Spleen (tissue), 11 donors: ENCODE measurements around the gene GNAO1. TPM values are rescaled to one million over a fixed set of nuclear protein-coding genes. Genes with fewer than 3 reads are reported as not detected.

Experiments used
- DNase-seq: peaks from one replicate; pipeline ENCODE4 v3.0.0-alpha.2; 2020
- H3K27ac ChIP-seq, 8 donors: fragments of 200-600 bp; sonication (generic) in 7 of 8; 1 replicate in 4 of 8; 2 replicates in 4 of 8; pipeline versions ENCODE4 v1.5.0 to v1.8.0; 2016 to 2021; ENCODE audit warnings: inconsistent platforms in 4 of 8, mild to moderate bottlenecking in 4 of 8, moderate library complexity in 1 of 8
- H3K27me3 ChIP-seq, 7 donors: fragments of 200-600 bp; sonication (generic) in 6 of 7; replicated peaks in 1 of 7; 1 replicate in 4 of 7; 2 replicates in 3 of 7; pipeline versions ENCODE4 v1.5.0 to v1.8.0; 2016 to 2021; ENCODE audit warnings: inconsistent platforms in 3 of 7, mild to moderate bottlenecking in 1 of 7
- H3K36me3 ChIP-seq, 6 donors: fragments of 200-600 bp; sonication (generic) in 5 of 6; 1 replicate in 4 of 6; 2 replicates in 2 of 6; pipeline versions ENCODE4 v1.5.0 to v1.8.0; 2016 to 2021; ENCODE audit warnings: inconsistent platforms in 2 of 6
- H3K4me1 ChIP-seq, 6 donors: fragments of 200-600 bp; sonication (generic) in 5 of 6; 1 replicate in 3 of 6; 2 replicates in 3 of 6; pipeline versions ENCODE4 v1.5.0 to v1.8.0; 2016 to 2021; ENCODE audit warnings: inconsistent platforms in 3 of 6
- H3K4me3 ChIP-seq, 8 donors: fragments of 200-600 bp; sonication (generic) in 7 of 8; 1 replicate in 4 of 8; 2 replicates in 4 of 8; pipeline versions ENCODE4 v1.5.0 to v1.8.0; 2016 to 2021; ENCODE audit warnings: inconsistent platforms in 4 of 8, mild to moderate bottlenecking in 4 of 8, moderate library complexity in 2 of 8
- H3K9me3 ChIP-seq, 8 donors: fragments of 200-600 bp; sonication (generic) in 7 of 8; 1 replicate in 4 of 8; 2 replicates in 4 of 8; pipeline versions ENCODE4 v1.5.0 to v1.8.0; 2016 to 2021; ENCODE audit warnings: inconsistent platforms in 4 of 8
- POLR2A ChIP-seq, 3 donors: fragments of 450-650 bp; IDR thresholded peaks; one replicate each; pipeline ENCODE4 v1.5.1; 2017; ENCODE audit warnings: antibody characterized with exemption in 3 of 3, mild to moderate bottlenecking in 1 of 3
- POLR2AphosphoS5 ChIP-seq, 3 donors: sonication (generic); formaldehyde crosslinking; IDR thresholded peaks; one replicate each; pipeline ENCODE4 v1.5.1; 2017; ENCODE audit warnings: antibody characterized with exemption in 3 of 3
- WGBS, 5 donors: extraction: QIAGEN DNeasy Blood & Tissue Kit in 3 of 5; methylation state at CpG; one replicate each; pipeline versions ENCODE4 v1.1.5 to v1.1.7; 2013 to 2018; 5-methylcytosine and 5-hydroxymethylcytosine counted together
- intact Hi-C: fragments of 100-400 bp; cut with DNase I; formaldehyde crosslinking; loops from one replicate; pipeline ENCODE4 v1.15.0; 2023; ENCODE audit warnings: low total_unique reads
- polyA plus RNA-seq, 3 donors: library from polyadenylated mRNA; stranded (reverse); fragments of 200-250 nt; gene quantifications; one replicate each; pipeline ENCODE4 v1.2.1, GENCODE V29; 2013
- total RNA-seq, 7 donors: library from RNA; depleted of rRNA in 3 of 7; stranded (reverse); fragments of >200 nt in 3 of 7; fragmentation: NEBNext Ultra II Directional in 4 of 7; extraction: Animal tissue kit (Norgen Biotek cat#: 25700) in 4 of 7; gene quantifications; one replicate each; pipeline versions ENCODE4 v1.1.0 to v1.2.1, GENCODE V29; 2016 to 2021
- TF ChIP-seq, protein P1 (sequence below), 11 experiments: fragments of 200-600 bp in 7 of 11; fragments of 450-650 bp in 4 of 11; sonication (generic) in 4 of 11; IDR thresholded peaks in 8 of 11; conservative IDR thresholded peaks in 3 of 11; 1 replicate in 7 of 11; 2 replicates in 4 of 11; pipeline versions ENCODE4 v1.4.0 to v1.8.0; 2016 to 2021; ENCODE audit warnings: antibody characterized with exemption in 11 of 11, inconsistent platforms in 4 of 11, mild to moderate bottlenecking in 1 of 11
- donor health status: healthy with polysubstance abuse.
- donor health status: DM: no; HTN: no; CAD: no; lungs with moderate emphysema.
- donor health status: DM: no; HTN: no; CAD: no.
- donor health status: Bipolar disorder and iron deficiency.
- donor health status: healthy.
- donor health status: DM: no; HTN: no; CAD: no.
- donor health status: DM: yes; HTN: yes; CAD: no.

Gene GNAO1
- total and polyA plus RNA-seq, 10 donors: 0.32 to 7.9 (median 4.7) TPM

GRCh38 chr16:56255904-56256303 lies 64.6 kb downstream of the GNAO1 start:
- Histone ChIP-seq H3K4me1 (peaks cover 0 to 1% (median 0%) of the 10 kb centered on the region in 6 donors), H3K27me3 (no peaks in the 10 kb centered on the region), H3K36me3 (no peaks in the 10 kb centered on the region), H3K4me3 (no peak overlapping the region), H3K9me3 (no peaks in the 10 kb centered on the region), H3K27ac (no peak overlapping the region)
- TF ChIP-seq POLR2AphosphoS5 (IDR thresholded peaks at IDR 0.05) (no peak), POLR2A (IDR thresholded peaks at IDR 0.05) (no peak)
- TF ChIP-seq, protein P1, sequence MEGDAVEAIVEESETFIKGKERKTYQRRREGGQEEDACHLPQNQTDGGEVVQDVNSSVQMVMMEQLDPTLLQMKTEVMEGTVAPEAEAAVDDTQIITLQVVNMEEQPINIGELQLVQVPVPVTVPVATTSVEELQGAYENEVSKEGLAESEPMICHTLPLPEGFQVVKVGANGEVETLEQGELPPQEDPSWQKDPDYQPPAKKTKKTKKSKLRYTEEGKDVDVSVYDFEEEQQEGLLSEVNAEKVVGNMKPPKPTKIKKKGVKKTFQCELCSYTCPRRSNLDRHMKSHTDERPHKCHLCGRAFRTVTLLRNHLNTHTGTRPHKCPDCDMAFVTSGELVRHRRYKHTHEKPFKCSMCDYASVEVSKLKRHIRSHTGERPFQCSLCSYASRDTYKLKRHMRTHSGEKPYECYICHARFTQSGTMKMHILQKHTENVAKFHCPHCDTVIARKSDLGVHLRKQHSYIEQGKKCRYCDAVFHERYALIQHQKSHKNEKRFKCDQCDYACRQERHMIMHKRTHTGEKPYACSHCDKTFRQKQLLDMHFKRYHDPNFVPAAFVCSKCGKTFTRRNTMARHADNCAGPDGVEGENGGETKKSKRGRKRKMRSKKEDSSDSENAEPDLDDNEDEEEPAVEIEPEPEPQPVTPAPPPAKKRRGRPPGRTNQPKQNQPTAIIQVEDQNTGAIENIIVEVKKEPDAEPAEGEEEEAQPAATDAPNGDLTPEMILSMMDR (IDR thresholded peaks at IDR 0.05 in 8 of 11, conservative IDR thresholded peaks at IDR 0.05 in 3 of 11): no peak
- no peak for DNase-seq
- intact Hi-C loops: no loop called here
- 71 to 83% (median 76%) methylated on average over 1 of the region's 1 CpG for WGBS, 5 donors

DNA sequence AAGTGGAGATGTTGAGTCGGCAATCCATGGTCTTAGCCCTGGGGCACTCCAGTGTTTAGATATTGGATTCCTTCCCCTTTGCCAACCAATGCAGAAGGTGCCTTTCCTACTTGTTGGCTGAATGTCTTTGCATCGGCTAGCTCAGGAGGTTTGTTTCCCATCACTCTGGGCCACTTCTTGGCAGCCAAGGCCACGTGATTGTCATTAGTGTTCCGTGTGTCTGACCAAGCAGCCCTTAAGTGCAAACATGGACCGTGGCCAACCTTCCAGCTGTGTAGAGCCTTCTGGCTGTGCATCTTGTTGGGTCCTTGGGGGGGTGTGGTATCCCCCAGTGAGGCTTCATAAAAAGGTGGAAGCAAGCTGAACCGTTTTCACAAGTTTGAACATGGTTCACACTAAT lies 66.0 kb downstream of the GNAO1 start:
- H3K9me3 ChIP-seq: no peaks in the 10 kb centered on the region
- no peak overlapping the region for H3K27ac ChIP-seq
- WGBS, 5 donors: 57 to 87% (median 77%) methylated on average over 6 of the region's 6 CpGs
- TF ChIP-seq, protein P1 (IDR thresholded peaks at IDR 0.05 in 8 of 11, conservative IDR thresholded peaks at IDR 0.05 in 3 of 11): no peak
- TF ChIP-seq POLR2A (IDR thresholded peaks at IDR 0.05) (no peak), POLR2AphosphoS5 (IDR thresholded peaks at IDR 0.05) (no peak)
- no peak for DNase-seq
- peaks cover 0 to 14% (median 2%) of the 10 kb centered on the region in 6 donors for H3K4me1 ChIP-seq
- intact Hi-C loops: no loop called here
- H3K27me3 ChIP-seq: no peaks in the 10 kb centered on the region
- no peaks in the 10 kb centered on the region for H3K36me3 ChIP-seq
- H3K4me3 ChIP-seq: no peak overlapping the region

DNA sequence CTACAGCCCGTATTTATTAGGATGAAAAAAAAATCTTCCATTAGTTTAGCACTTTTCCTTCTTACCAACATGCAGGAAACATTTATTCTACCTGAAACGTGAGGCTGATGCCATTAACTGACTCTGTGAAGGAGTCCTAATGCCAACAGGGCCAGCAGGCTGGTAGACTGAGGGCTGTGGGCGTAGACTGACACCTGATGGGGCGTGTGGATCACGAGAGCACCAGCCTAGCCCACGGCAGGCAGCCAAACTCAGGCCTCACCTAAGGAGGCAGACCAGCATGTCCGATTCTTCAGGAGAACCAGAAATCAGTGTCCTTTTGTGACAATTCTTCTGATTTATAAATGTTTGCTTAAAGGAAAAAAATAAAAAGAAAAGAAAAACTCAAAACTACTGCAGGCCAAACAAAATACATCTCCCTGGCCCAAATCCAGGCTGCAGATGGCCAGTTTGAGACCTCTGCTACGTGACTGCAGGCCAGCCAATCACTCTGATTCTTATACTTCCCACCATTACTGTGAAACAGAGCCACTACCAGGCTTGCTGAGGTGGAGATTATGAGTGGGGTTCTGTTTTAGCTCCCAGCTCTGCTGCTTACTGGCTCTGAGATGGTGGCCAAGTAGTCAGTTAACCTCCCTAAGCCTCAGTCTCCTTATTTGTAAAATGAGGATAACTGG lies 66.5 kb downstream of the GNAO1 start:
- H3K27ac ChIP-seq: no peak overlapping the region
- intact Hi-C loops: no loop called here
- TF ChIP-seq POLR2A (IDR thresholded peaks at IDR 0.05): no peak
- TF ChIP-seq, protein P1 (IDR thresholded peaks at IDR 0.05 in 8 of 11, conservative IDR thresholded peaks at IDR 0.05 in 3 of 11): no peak
- no peak for TF ChIP-seq POLR2AphosphoS5 (IDR thresholded peaks at IDR 0.05)

GRCh38 chr16:56258508-56259424 lies 67.5 kb downstream of the GNAO1 start:
- Histone ChIP-seq H3K27ac (peak overlapping the region in 1 of 8 donors; percentile 91), H3K36me3 (no peaks in the 10 kb centered on the region), H3K27me3 (no peaks in the 10 kb centered on the region), H3K9me3 (no peaks in the 10 kb centered on the region), H3K4me1 (peaks cover 0 to 25% (median 7%) of the 10 kb centered on the region in 6 donors), H3K4me3 (no peak overlapping the region)
- TF ChIP-seq POLR2AphosphoS5 (IDR thresholded peaks at IDR 0.05) (no peak), POLR2A (IDR thresholded peaks at IDR 0.05) (no peak)
- TF ChIP-seq, protein P1 (IDR thresholded peaks at IDR 0.05 in 8 of 11, conservative IDR thresholded peaks at IDR 0.05 in 3 of 11): no peak
- DNase-seq: no peak
- intact Hi-C loops: no loop called here
- 79 to 88% (median 84%) methylated on average over 7 to 8 of the region's 8 CpGs for WGBS, 5 donors

More for the DNA sequence above, 66.5 kb downstream of the GNAO1 start:
- Histone ChIP-seq H3K36me3 (no peaks in the 10 kb centered on the region), H3K4me1 (peaks cover 0 to 19% (median 5%) of the 10 kb centered on the region in 6 donors), H3K9me3 (no peaks in the 10 kb centered on the region), H3K4me3 (no peak overlapping the region), H3K27me3 (no peaks in the 10 kb centered on the region)
- WGBS, 5 donors: 68 to 90% (median 82%) methylated on average over 8 of the region's 8 CpGs
- DNase-seq: no peak
